Esophagus squamous epithelium (tissue), 4 donors: ENCODE results near the gene ARL13A.

Experiments
- POLR2A ChIP-seq, 4 donors: fragments of 450-650 bp; IDR thresholded peaks; one replicate each; pipeline ENCODE4 v1.6.1; 2017; ENCODE audit warnings: antibody characterized with exemption in 4 of 4, mild to moderate bottlenecking in 4 of 4, moderate library complexity in 3 of 4
- TF ChIP-seq, protein P1 (sequence below), 6 experiments: fragments of 450-650 bp in 4 of 6; fragments of 200-600 bp in 2 of 6; sonication (generic) in 2 of 6; IDR thresholded peaks; one replicate each; pipeline ENCODE4 v1.5.1; 2016 to 2019; ENCODE audit warnings: antibody characterized with exemption in 6 of 6, mild to moderate bottlenecking in 4 of 6, moderate library complexity in 4 of 6

DNA sequence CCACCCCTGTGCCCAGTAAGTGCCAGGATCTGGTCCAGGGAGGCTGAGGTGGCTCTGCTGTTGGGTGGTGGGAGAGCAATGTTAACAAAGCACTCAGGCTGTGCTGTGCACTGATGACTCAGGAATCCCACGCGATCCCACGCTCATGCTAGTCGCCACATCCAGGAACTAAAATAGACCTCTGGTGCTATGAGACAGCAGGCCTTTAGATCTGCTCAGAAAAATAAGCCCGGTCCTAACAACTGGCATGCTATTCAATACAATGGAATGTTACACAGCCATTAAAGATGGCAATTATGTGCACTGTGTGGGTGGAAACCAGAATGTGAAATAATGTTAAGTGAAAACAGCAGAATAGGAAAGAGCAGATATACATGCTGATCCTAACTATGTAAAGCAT lies 26.0 kb downstream of the ARL13A start:
- TF ChIP-seq, protein P1, sequence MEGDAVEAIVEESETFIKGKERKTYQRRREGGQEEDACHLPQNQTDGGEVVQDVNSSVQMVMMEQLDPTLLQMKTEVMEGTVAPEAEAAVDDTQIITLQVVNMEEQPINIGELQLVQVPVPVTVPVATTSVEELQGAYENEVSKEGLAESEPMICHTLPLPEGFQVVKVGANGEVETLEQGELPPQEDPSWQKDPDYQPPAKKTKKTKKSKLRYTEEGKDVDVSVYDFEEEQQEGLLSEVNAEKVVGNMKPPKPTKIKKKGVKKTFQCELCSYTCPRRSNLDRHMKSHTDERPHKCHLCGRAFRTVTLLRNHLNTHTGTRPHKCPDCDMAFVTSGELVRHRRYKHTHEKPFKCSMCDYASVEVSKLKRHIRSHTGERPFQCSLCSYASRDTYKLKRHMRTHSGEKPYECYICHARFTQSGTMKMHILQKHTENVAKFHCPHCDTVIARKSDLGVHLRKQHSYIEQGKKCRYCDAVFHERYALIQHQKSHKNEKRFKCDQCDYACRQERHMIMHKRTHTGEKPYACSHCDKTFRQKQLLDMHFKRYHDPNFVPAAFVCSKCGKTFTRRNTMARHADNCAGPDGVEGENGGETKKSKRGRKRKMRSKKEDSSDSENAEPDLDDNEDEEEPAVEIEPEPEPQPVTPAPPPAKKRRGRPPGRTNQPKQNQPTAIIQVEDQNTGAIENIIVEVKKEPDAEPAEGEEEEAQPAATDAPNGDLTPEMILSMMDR (IDR thresholded peaks at IDR 0.05) = no peak
- TF ChIP-seq POLR2A (IDR thresholded peaks at IDR 0.05) = no peak
